GM12801 (cell line): ENCODE measurements around the gene PITPNM1.

Experiments
- CTCF ChIP-seq: IDR thresholded peaks from one replicate; pipeline ENCODE4 v1.5.1; 2011; ENCODE audit warnings: control low read depth; ENCODE audit not compliant: insufficient read length; ENCODE audit errors: extremely low read depth

Gene PITPNM1

GRCh38 chr11:67466367-67466766 is 38.8 kb downstream of the PITPNM1 start:
- TF ChIP-seq CTCF, result no peak

- no peak for TF ChIP-seq CTCF
Observed at GRCh38 chr11:67465189-67465510, 40.0 kb downstream of the PITPNM1 start.

DNA sequence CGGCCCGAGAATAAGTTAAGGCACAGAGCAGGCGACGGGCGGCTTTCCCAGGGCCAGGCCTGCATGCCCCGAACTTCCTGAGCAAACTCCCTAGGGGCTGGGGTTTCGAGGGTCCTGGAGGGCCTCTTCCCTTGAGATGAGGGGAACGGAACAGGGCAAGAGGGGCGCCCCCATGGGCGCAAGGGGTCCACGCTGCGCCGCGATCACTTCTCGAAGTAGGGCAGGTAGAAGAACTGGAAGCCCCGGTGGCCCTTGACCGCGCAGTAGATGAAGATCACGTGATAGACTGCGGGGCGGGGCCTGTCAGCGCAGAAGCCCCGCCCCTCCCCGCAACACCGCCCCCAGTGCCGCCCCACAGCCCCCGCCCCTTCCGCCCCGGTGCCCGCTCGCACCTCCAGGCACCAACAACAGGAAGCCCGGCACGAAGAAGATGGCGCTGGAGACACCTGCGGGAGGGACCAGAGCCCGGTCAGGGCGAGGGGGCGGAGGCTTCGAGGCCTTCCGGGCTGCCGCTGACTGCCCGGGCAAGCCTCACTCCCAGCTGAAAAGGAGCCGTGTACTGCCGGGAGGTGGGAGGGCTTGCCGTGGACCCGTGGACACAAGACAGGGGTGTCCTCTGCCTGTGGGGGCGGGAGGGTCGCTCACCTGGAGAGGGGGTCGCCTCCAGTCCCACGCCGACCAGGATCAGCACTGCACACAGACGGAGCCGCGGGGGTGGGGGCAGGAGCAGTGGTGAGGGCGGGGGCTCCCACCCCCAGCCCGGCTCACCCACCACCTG is 40.6 kb downstream of the PITPNM1 start:
- TF ChIP-seq CTCF, result no peak

DNA sequence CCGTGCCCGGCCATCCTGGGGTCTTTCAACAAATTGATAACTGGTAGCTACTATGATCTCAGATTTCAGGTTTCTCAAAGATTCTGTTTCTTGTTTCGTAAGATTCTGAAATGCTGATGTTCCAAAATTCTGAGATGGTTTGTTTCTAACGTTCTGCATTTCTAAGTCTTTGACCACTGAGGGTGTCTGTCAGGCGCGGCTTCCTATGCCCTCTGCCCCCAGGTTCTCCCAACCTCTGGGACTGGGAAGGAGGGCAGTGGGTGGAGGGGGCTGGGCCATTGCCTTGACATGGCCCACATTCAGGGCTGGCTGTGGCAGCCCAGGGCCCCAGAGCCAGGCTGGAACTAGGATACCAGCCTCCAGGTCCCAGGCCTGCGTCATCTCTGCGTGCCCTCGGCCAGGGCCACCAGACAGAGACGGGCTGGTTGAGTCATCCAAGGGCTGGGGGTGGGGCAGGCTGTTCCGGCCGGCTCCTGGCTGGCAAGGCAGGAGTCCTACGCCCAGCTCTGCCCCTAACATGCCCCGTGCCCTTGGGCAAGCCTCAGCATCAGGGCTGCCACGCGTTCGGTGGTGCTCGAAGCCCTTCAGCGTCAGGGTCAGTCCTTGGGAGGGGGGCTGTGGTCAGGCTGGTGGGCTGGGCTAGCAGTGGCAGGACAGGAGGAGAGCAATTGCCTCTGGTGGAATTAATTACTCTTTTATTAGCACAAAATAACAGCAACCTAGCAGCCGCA is 41.3 kb downstream of the PITPNM1 start:
- TF ChIP-seq CTCF, result no peak

DNA sequence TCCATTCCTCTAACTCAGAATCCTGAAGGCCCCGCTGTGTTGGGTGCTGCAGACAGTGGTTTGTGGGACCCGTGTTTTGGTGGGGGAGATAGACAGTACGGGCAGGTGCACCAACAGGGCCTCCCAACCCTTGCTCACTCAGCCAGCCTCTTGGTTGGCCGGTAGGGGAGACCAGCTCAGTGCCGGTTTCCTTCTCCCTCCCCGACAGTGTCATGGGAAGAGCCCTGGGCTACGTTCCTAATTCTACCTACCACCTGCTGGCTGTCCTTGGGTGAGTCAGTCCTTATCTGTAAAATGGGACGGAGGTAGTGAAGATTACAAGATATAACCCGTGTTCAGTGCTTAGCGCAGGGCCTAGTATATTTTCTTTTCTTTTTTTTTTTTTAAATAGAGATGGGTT is 42.0 kb downstream of the PITPNM1 start:
- no peak for TF ChIP-seq CTCF

DNA sequence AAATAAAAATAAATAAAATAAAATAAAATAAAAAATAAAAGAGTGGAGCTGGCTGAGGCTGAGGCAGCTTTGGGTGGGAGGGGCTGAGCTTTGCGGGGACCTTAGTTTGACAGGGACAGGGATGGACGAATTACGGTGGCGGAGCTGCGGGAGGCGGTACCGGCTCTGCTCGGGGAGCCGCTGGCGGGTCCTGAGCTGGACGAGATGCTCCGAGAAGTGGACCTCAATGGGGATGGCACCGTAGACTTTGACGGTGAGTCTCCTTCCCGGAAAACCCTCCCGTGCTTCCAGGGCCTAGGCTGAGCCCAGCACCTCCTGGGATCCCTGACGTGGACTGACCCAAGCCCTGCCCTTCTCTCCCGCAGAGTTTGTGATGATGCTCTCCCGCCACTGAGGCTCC is 46.9 kb downstream of the PITPNM1 start:
- TF ChIP-seq CTCF, result no peak

DNA sequence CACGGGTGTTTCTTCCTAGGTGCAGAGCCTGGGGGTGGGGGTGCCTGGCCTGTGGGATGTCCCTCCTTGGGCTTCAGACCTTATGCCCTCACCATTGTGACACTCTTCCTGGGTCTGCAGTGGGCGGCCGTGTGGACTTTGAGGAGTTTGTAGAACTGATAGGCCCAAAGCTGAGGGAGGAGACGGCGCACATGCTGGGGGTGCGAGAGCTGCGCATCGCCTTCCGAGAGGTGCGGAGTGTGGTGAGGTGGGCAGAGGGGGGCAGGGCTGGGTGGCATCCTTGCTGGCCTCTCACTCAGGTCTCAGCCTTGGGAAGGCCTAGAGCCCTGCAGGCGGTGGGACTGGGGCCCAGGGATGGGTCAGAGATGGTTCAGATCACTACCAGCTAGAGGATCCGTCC is 47.7 kb downstream of the PITPNM1 start:
- no peak for TF ChIP-seq CTCF
